Measurements from ENCODE around the gene CCDC91. TPM values are rescaled to one million over a fixed set of nuclear protein-coding genes. Genes with fewer than 3 reads are reported as not detected.

CCDC91 gene
- total and polyA plus RNA-seq, 3 donors from 2014 or later: 60.6 to 226 (median 92.1) TPM

- Histone ChIP-seq H3K27me3 (no peaks in the 10 kb centered on the region), H3K9me3 (no peaks in the 10 kb centered on the region), H3K4me3 (no peak overlapping the region), H3K27ac (no peak overlapping the region), H3K4me1 (no peaks in the 10 kb centered on the region), H3K36me3 (ENCODE audit: low read depth, missing control alignments) (no peaks in the 10 kb centered on the region)
- TF ChIP-seq POLR2A (IDR thresholded peaks at IDR 0.05) (no peak), CTCF (IDR thresholded peaks at IDR 0.05) (no peak)
- intact Hi-C loops (cut with DNase I; ENCODE audit: low total_unique reads): no loop called here
- 80 to 81% methylated on average over 2 of the region's 2 CpGs for WGBS, 2 donors
- no peak for DNase-seq
Measured at GRCh38 chr12:28360253-28360652, 170.0 kb downstream of the CCDC91 start.

GRCh38 chr12:28367326-28367725, 177.1 kb downstream of the CCDC91 start:
- Histone ChIP-seq H3K36me3 (ENCODE audit: low read depth, missing control alignments) (no peaks in the 10 kb centered on the region), H3K9me3 (no peaks in the 10 kb centered on the region), H3K4me1 (no peaks in the 10 kb centered on the region), H3K27ac (no peak overlapping the region), H3K27me3 (no peaks in the 10 kb centered on the region), H3K4me3 (no peak overlapping the region)
- 89 to 97% methylated on average over 1 of the region's 1 CpG for WGBS, 2 donors
- no peak for DNase-seq
- intact Hi-C loops (cut with DNase I; ENCODE audit: low total_unique reads): no loop called here
- TF ChIP-seq POLR2A (IDR thresholded peaks at IDR 0.05) (no peak), CTCF (IDR thresholded peaks at IDR 0.05) (no peak)

GRCh38 chr12:28367993-28368392, 177.7 kb downstream of the CCDC91 start:
- WGBS, 2 donors: 93 to 94% methylated on average over 2 of the region's 2 CpGs
- H3K4me1 ChIP-seq: no peaks in the 10 kb centered on the region
- no peak for DNase-seq
- no peak overlapping the region for H3K4me3 ChIP-seq
- no peak for TF ChIP-seq CTCF (IDR thresholded peaks at IDR 0.05)
- no peak for TF ChIP-seq POLR2A (IDR thresholded peaks at IDR 0.05)
- no peaks in the 10 kb centered on the region for H3K36me3 ChIP-seq (ENCODE audit: low read depth, missing control alignments)
- H3K27ac ChIP-seq: no peak overlapping the region
- no peaks in the 10 kb centered on the region for H3K9me3 ChIP-seq
- intact Hi-C loops (cut with DNase I; ENCODE audit: low total_unique reads): no loop called here
- no peaks in the 10 kb centered on the region for H3K27me3 ChIP-seq

- Histone ChIP-seq H3K4me3 (no peak overlapping the region), H3K36me3 (ENCODE audit: low read depth, missing control alignments) (no peaks in the 10 kb centered on the region), H3K27ac (no peak overlapping the region), H3K9me3 (no peaks in the 10 kb centered on the region), H3K4me1 (no peaks in the 10 kb centered on the region), H3K27me3 (no peaks in the 10 kb centered on the region)
- WGBS, 2 donors: 97 to 100% methylated on average over 2 of the region's 2 CpGs
- DNase-seq: no peak
- TF ChIP-seq POLR2A (IDR thresholded peaks at IDR 0.05) (no peak), CTCF (IDR thresholded peaks at IDR 0.05) (no peak)
- intact Hi-C loops (cut with DNase I; ENCODE audit: low total_unique reads): no loop called here
Measured at GRCh38 chr12:28369483-28369882, 179.2 kb downstream of the CCDC91 start.

- no peaks in the 10 kb centered on the region for H3K9me3 ChIP-seq
- no peaks in the 10 kb centered on the region for H3K36me3 ChIP-seq (ENCODE audit: low read depth, missing control alignments)
- no peak for DNase-seq
- H3K4me3 ChIP-seq: no peak overlapping the region
- no peaks in the 10 kb centered on the region for H3K4me1 ChIP-seq
- no peak overlapping the region for H3K27ac ChIP-seq
- H3K27me3 ChIP-seq: no peaks in the 10 kb centered on the region
- intact Hi-C loops (cut with DNase I; ENCODE audit: low total_unique reads): no loop called here
- TF ChIP-seq POLR2A (IDR thresholded peaks at IDR 0.05): no peak
- no peak for TF ChIP-seq CTCF (IDR thresholded peaks at IDR 0.05)
Measured at GRCh38 chr12:28374556-28374955, 184.3 kb downstream of the CCDC91 start.
